K562 (cell line): ENCODE results near the gene LRRC59. TPM values are rescaled to one million over a fixed set of nuclear protein-coding genes. Genes with fewer than 3 reads are reported as not detected.

ENCODE experiments used
- ARID3A ChIP-seq: IDR thresholded peaks from 2 replicates; pipeline ENCODE4 v1.6.1; 2012; ENCODE audit warnings: low read depth, low read length, improper control_type of control experiment, borderline replicate concordance
- CREM ChIP-seq: IDR thresholded peaks from 2 replicates; pipeline ENCODE4 v1.6.1; 2014; ENCODE audit warnings: antibody characterized with exemption, low read depth
- E2F3 ChIP-seq: fragments of 250-450 bp; sonication (Bioruptor Pico); IDR thresholded peaks from 2 replicates; pipeline ENCODE4 v1.4.0; 2020; ENCODE audit warnings: mild to moderate bottlenecking
- FOXK1 ChIP-seq: sonication (generic); formaldehyde crosslinking; IDR thresholded peaks from 2 replicates; pipeline ENCODE4 v1.8.0; 2022; ENCODE audit warnings: missing genetic modification reagents, mild to moderate bottlenecking, borderline replicate concordance
- GATAD2A ChIP-seq: fragments of 450-650 bp; IDR thresholded peaks from 2 replicates; pipeline ENCODE4 v1.6.1; 2017
- HNRNPL ChIP-seq: fragments of 200-400 bp; formaldehyde crosslinking; IDR thresholded peaks from 2 replicates; pipeline ENCODE4 v1.6.1; 2017; ENCODE audit warnings: low read depth, mild to moderate bottlenecking, low read length
- MTF1 ChIP-seq: fragments of 250-450 bp; sonication (Bioruptor Pico); IDR thresholded peaks from 2 replicates; pipeline ENCODE4 v1.9.0; 2021; ENCODE audit warnings: moderate library complexity, mild to moderate bottlenecking, inconsistent platforms, borderline replicate concordance
- PTRF ChIP-seq: fragments of 450-650 bp; IDR thresholded peaks from 2 replicates; pipeline ENCODE4 v1.6.1; 2016; ENCODE audit warnings: mild to moderate bottlenecking, missing genetic modification characterization, missing compliant biosample characterization
- RB1 ChIP-seq: fragments of 450-650 bp; IDR thresholded peaks from 2 replicates; pipeline ENCODE4 v1.6.1; 2017; ENCODE audit warnings: low read depth, mild to moderate bottlenecking
- RHOXF2B ChIP-seq: fragments of 250-450 bp; sonication (Bioruptor Pico); conservative IDR thresholded peaks from 2 replicates; pipeline ENCODE4 v1.5.1; 2021
- SMC3 ChIP-seq: conservative IDR thresholded peaks from 2 replicates; pipeline ENCODE4 v1.6.1; 2011; ENCODE audit warnings: low read depth, low read length, improper control_type of control experiment; ENCODE audit not compliant: insufficient read depth
- ZNF124 ChIP-seq: sonication (generic); formaldehyde crosslinking; IDR thresholded peaks from 2 replicates; pipeline ENCODE4 v1.8.1; 2022; ENCODE audit warnings: missing genetic modification reagents
- ZNF408 ChIP-seq: fragments of 250-450 bp; sonication (Bioruptor Pico); IDR thresholded peaks from 2 replicates; pipeline ENCODE4 v1.4.0; 2020; ENCODE audit warnings: low read depth, mild to moderate bottlenecking, moderate library complexity
- ZNF592 ChIP-seq: fragments of 450-650 bp; IDR thresholded peaks from 2 replicates; pipeline ENCODE4 v1.6.1; 2017; ENCODE audit warnings: antibody characterized with exemption, mild to moderate bottlenecking
- ZZZ3 ChIP-seq: fragments of 450-650 bp; IDR thresholded peaks from 2 replicates; pipeline ENCODE4 v1.6.1; 2016; ENCODE audit warnings: antibody characterized with exemption, mild to moderate bottlenecking, moderate library complexity
- polyA plus RNA-seq, 8 experiments: library from polyadenylated mRNA; depleted of rRNA in 4 of 8; stranded (reverse) in 5 of 8; unstranded in 3 of 8; fragments of >200 nt; fragmentation: Nextera tagmentation in 2 of 8; fragmentation: Illumina TruSeq in 1 of 8; extraction: Ambion mirVana in 2 of 8; extraction: Trizol in 1 of 8; gene quantifications; 2 replicates each; pipeline versions ENCODE4 v1.2.1 to v1.2.3, GENCODE V29; 2011 to 2014; ENCODE audit warnings: inconsistent platforms in 1 of 8, missing spikeins in 1 of 8
- total RNA-seq, 7 experiments: library from RNA; depleted of rRNA in 6 of 7; stranded (reverse); fragments of >200 nt in 6 of 7; fragmentation: Illumina TruSeq in 2 of 7; extraction: Trizol in 2 of 7; gene quantifications; 2 replicates each; pipeline versions ENCODE4 v1.2.1 to v1.2.3, GENCODE V29; 2011 to 2021; ENCODE audit warnings: low replicate concordance in 1 of 7
- TF ChIP-seq, protein P1 (sequence below): fragments of 250-450 bp; sonication (Bioruptor Pico); IDR thresholded peaks from 2 replicates; pipeline ENCODE4 v1.5.0; 2021; ENCODE audit warnings: mild to moderate bottlenecking, borderline replicate concordance
- TF ChIP-seq, protein P2 (sequence below): fragments of 250-450 bp; sonication (Bioruptor Pico); IDR thresholded peaks from 2 replicates; pipeline ENCODE4 v1.4.0; 2020; ENCODE audit warnings: borderline replicate concordance

LRRC59 gene
- total and polyA plus RNA-seq, 9 of the 15 experiments (the other 6 are each of a cell fraction or from before 2014, with no cell fraction given): 27.8 to 244 (median 154) TPM

GRCh38 chr17:50425682-50426471 is 28.6 kb upstream of the LRRC59 start, which contains the start of gene ACSF2 (continued):
- TF ChIP-seq ZNF592 (peak; percentile 28; the same call in 1 of the 2 replicates), HNRNPL (no peak), FOXK1 (no peak), ZNF124 (CRISPR knock-in tag) (no peak), ZNF408 (no peak), CREM (peak; percentile 45; the same call in 1 of the 2 replicates), GATAD2A (no peak), SMC3 (no peak), MTF1 (CRISPR knock-in tag) (no peak), PTRF (no peak), ARID3A (no peak), RB1 (peak; percentile 55; the same call in 1 of the 2 replicates), ZZZ3 (no peak), E2F3 (CRISPR knock-in tag) (no peak), RHOXF2B (no peak)
- TF ChIP-seq, protein P1, sequence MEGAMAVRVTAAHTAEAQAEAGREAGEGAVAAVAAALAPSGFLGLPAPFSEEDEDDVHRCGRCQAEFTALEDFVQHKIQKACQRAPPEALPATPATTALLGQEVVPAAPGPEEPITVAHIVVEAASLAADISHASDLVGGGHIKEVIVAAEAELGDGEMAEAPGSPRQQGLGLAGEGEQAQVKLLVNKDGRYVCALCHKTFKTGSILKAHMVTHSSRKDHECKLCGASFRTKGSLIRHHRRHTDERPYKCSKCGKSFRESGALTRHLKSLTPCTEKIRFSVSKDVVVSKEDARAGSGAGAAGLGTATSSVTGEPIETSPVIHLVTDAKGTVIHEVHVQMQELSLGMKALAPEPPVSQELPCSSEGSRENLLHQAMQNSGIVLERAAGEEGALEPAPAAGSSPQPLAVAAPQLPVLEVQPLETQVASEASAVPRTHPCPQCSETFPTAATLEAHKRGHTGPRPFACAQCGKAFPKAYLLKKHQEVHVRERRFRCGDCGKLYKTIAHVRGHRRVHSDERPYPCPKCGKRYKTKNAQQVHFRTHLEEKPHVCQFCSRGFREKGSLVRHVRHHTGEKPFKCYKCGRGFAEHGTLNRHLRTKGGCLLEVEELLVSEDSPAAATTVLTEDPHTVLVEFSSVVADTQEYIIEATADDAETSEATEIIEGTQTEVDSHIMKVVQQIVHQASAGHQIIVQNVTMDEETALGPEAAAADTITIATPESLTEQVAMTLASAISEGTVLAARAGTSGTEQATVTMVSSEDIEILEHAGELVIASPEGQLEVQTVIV (CRISPR knock-in tag): no peak
- TF ChIP-seq, protein P2, sequence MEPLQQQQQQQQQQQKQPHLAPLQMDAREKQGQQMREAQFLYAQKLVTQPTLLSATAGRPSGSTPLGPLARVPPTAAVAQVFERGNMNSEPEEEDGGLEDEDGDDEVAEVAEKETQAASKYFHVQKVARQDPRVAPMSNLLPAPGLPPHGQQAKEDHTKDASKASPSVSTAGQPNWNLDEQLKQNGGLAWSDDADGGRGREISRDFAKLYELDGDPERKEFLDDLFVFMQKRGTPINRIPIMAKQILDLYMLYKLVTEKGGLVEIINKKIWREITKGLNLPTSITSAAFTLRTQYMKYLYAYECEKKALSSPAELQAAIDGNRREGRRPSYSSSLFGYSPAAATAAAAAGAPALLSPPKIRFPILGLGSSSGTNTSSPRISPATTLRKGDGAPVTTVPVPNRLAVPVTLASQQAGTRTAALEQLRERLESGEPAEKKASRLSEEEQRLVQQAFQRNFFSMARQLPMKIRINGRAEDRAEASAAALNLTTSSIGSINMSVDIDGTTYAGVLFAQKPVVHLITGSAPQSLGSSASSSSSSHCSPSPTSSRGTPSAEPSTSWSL (CRISPR knock-in tag): no peak
